Measurements from ENCODE around the gene ARHGAP22.
A peak's percentile ranks its signal among the peaks of the same experiment; 100 is the strongest.

The ARHGAP22 gene

DNA sequence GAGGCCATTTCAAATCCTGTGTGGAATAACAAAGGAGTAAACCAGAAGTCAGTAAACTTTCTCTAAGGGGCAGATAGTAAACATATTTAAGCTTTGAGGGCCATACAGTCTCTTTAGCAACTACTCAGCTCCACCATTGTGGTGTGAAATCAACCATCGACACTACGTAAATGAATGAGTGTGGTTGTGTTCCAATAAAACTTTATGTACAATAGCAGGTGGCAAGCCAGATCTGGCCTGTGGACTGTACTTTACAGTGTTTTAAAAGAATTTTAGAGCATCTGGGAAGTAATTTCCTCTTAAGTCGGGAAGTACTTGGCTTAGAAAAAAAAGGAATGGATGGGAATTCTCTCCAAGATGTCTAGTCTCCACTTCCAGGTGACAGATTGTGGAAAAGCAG lies 71.3 kb downstream of the ARHGAP22 start:
- no peak for TF ChIP-seq Cebpa-rat (IDR thresholded peaks at IDR 0.05)
- H3K4me2 ChIP-seq: no peak overlapping the region

GRCh38 chr10:48531486-48531885 lies 73.4 kb downstream of the ARHGAP22 start:
- H4K20me1 ChIP-seq: no peaks in the 10 kb centered on the region
- peaks cover 0 to 12% (median 4%) of the 10 kb centered on the region in 10 experiments; a peak in 9 of 20 replicates for H3K4me1 ChIP-seq
- no peak overlapping the region for H3K27ac ChIP-seq
- H3K9ac ChIP-seq: no peak overlapping the region
- no peak overlapping the region for H3K4me2 ChIP-seq
- H3K27me3 ChIP-seq: peaks cover 0 to 5% (median 0%) of the 10 kb centered on the region in 11 experiments; a peak in 1 of 22 replicates
- H3K36me3 ChIP-seq: peaks cover 0 to 34% (median 0%) of the 10 kb centered on the region in 11 experiments; a peak in 3 of 22 replicates
- TF ChIP-seq Cebpa-rat (IDR thresholded peaks at IDR 0.05): no peak
- peaks cover 0 to 19% (median 14%) of the 10 kb centered on the region in 11 experiments; a peak in 8 of 22 replicates for H3K9me3 ChIP-seq (replicated peaks in 1 of 11)
- no peak overlapping the region for H3K4me3 ChIP-seq

More for the DNA sequence above, 71.3 kb downstream of the ARHGAP22 start:
- H3K27ac ChIP-seq: no peak overlapping the region
- peaks cover 0 to 16% (median 0%) of the 10 kb centered on the region in 11 experiments; a peak in 4 of 22 replicates for H3K9me3 ChIP-seq (replicated peaks in 1 of 11)
- no peak overlapping the region for H3K9ac ChIP-seq
- H4K20me1 ChIP-seq: no peaks in the 10 kb centered on the region; a peak in 1 of 22 replicates
- H3K4me1 ChIP-seq: peaks cover 0 to 12% (median 8%) of the 10 kb centered on the region in 10 experiments; a peak in 11 of 20 replicates
- H3K27me3 ChIP-seq: no peaks in the 10 kb centered on the region
- H3K4me3 ChIP-seq: no peak overlapping the region
- H3K36me3 ChIP-seq: peaks cover 0 to 39% (median 0%) of the 10 kb centered on the region in 11 experiments; a peak in 3 of 22 replicates

GRCh38 chr10:48529331-48529730 lies 75.5 kb downstream of the ARHGAP22 start:
- Histone ChIP-seq H3K27ac (no peak overlapping the region), H3K27me3 (peaks cover 13 to 24% (median 20%) of the 10 kb centered on the region in 11 experiments), H3K36me3 (peaks cover 0 to 30% (median 0%) of the 10 kb centered on the region in 11 experiments; a peak in 3 of 22 replicates), H3K4me1 (peaks cover 0 to 15% (median 4%) of the 10 kb centered on the region in 10 experiments; a peak in 8 of 20 replicates), H3K4me2 (no peak overlapping the region), H4K20me1 (peaks cover 0 to 5% (median 0%) of the 10 kb centered on the region in 11 experiments; a peak in 2 of 22 replicates), H3K9me3 (replicated peaks in 1 of 11) (peaks cover 10 to 33% (median 25%) of the 10 kb centered on the region in 11 experiments), H3K9ac (no peak overlapping the region), H3K4me3 (no peak overlapping the region)
- no peak for TF ChIP-seq Cebpa-rat (IDR thresholded peaks at IDR 0.05)

GRCh38 chr10:48527756-48528155 lies 77.1 kb downstream of the ARHGAP22 start:
- Histone ChIP-seq H3K4me2 (no peak overlapping the region; a peak in 1 of 22 replicates), H3K4me1 (peaks cover 0 to 15% (median 4%) of the 10 kb centered on the region in 10 experiments; a peak in 8 of 20 replicates), H3K9me3 (replicated peaks in 1 of 11) (peaks cover 20 to 47% (median 36%) of the 10 kb centered on the region in 11 experiments), H3K4me3 (no peak overlapping the region), H3K9ac (no peak overlapping the region), H4K20me1 (peaks cover 0 to 20% (median 0%) of the 10 kb centered on the region in 11 experiments; a peak in 2 of 22 replicates), H3K36me3 (peaks cover 0 to 33% (median 0%) of the 10 kb centered on the region in 11 experiments; a peak in 3 of 22 replicates), H3K27ac (no peak overlapping the region), H3K27me3 (peaks cover 29 to 40% (median 35%) of the 10 kb centered on the region in 11 experiments)
- TF ChIP-seq Cebpa-rat (IDR thresholded peaks at IDR 0.05): no peak

GRCh38 chr10:48526846-48527505 lies 77.9 kb downstream of the ARHGAP22 start:
- peaks cover 0 to 28% (median 0%) of the 10 kb centered on the region in 11 experiments; a peak in 3 of 22 replicates for H4K20me1 ChIP-seq
- peaks cover 20 to 47% (median 36%) of the 10 kb centered on the region in 11 experiments for H3K9me3 ChIP-seq (replicated peaks in 1 of 11)
- TF ChIP-seq Cebpa-rat (IDR thresholded peaks at IDR 0.05): no peak
- H3K27ac ChIP-seq: no peak overlapping the region
- H3K4me2 ChIP-seq: peak overlapping the region in 8 of 11 experiments; percentile 14 to 37 (median 32); a peak in 12 of 22 replicates
- H3K4me1 ChIP-seq: peaks cover 0 to 15% (median 4%) of the 10 kb centered on the region in 10 experiments; a peak in 8 of 20 replicates
- no peak overlapping the region for H3K9ac ChIP-seq
- no peak overlapping the region for H3K4me3 ChIP-seq
- peaks cover 37 to 47% (median 43%) of the 10 kb centered on the region in 11 experiments for H3K27me3 ChIP-seq
- peaks cover 0 to 33% (median 0%) of the 10 kb centered on the region in 11 experiments; a peak in 3 of 22 replicates for H3K36me3 ChIP-seq

DNA sequence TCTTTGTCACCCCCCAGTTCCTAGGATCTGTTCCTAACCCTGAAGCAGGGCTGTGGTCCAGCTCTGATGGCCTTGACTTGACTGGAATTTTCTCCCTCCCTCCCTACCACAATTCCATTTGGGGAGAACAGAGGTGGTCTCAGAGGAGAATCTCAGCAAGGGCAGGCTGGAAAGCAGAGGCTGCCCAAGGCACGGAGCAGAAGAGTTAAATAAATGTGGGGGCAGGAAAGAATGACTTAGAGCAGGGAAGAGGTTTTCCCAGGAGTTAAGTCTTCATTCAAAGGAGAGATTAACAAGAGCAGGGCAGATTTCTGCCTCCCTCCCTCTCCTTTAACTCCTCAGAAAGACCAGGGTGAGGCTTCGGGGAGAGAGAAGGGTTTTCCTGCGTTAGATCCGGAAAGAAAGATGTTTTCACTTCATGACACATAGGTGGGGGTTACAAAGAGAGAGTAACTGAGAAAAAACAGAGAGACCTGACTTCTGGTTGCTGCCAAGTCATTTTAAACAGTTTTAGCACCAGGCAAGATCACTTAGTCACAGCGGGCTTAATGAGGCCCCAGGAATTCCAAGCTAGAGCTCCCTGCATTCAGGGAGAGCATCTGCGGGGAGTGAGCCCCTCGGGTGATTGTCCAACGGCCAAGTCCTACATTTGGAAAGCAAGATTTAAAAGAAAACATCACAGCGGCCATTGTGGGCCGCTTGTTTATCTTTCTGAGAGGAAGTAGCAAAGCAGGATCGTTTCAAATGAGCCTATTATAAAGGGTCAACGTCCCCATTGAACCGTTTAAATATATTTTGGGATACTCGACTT lies 78.7 kb downstream of the ARHGAP22 start:
- Histone ChIP-seq H3K27ac (no peak overlapping the region), H3K4me1 (peaks cover 0 to 15% (median 4%) of the 10 kb centered on the region in 10 experiments; a peak in 8 of 20 replicates), H3K4me3 (no peak overlapping the region), H3K36me3 (peaks cover 0 to 33% (median 0%) of the 10 kb centered on the region in 11 experiments; a peak in 3 of 22 replicates), H3K9ac (no peak overlapping the region), H3K9me3 (replicated peaks in 1 of 11) (peaks cover 20 to 47% (median 36%) of the 10 kb centered on the region in 11 experiments), H3K27me3 (peaks cover 42 to 55% (median 48%) of the 10 kb centered on the region in 11 experiments), H3K4me2 (peak overlapping the region in 8 of 11 experiments; percentile 14 to 37 (median 32); a peak in 12 of 22 replicates), H4K20me1 (peaks cover 0 to 30% (median 0%) of the 10 kb centered on the region in 11 experiments; a peak in 3 of 22 replicates)
- TF ChIP-seq Cebpa-rat (IDR thresholded peaks at IDR 0.05): no peak

GRCh38 chr10:48525113-48525512 lies 79.8 kb downstream of the ARHGAP22 start:
- Histone ChIP-seq H3K9me3 (replicated peaks in 1 of 11) (peaks cover 20 to 47% (median 36%) of the 10 kb centered on the region in 11 experiments), H3K4me3 (no peak overlapping the region), H3K36me3 (peaks cover 0 to 33% (median 0%) of the 10 kb centered on the region in 11 experiments; a peak in 3 of 22 replicates), H3K27ac (no peak overlapping the region), H3K27me3 (peaks cover 42 to 58% (median 49%) of the 10 kb centered on the region in 11 experiments), H4K20me1 (peaks cover 0 to 40% (median 0%) of the 10 kb centered on the region in 11 experiments; a peak in 3 of 22 replicates), H3K4me1 (peaks cover 4 to 20% (median 11%) of the 10 kb centered on the region in 10 experiments), H3K9ac (no peak overlapping the region), H3K4me2 (no peak overlapping the region)
- no peak for TF ChIP-seq Cebpa-rat (IDR thresholded peaks at IDR 0.05)
